Iris pigment epithelial cell (primary cell): ENCODE data around the gene TBC1D19.

ENCODE experiments used
- DNase-seq: peaks from one replicate; pipeline ENCODE4 v3.0.0-alpha.2; 2011; ENCODE audit warnings: low read depth

Gene TBC1D19

DNA sequence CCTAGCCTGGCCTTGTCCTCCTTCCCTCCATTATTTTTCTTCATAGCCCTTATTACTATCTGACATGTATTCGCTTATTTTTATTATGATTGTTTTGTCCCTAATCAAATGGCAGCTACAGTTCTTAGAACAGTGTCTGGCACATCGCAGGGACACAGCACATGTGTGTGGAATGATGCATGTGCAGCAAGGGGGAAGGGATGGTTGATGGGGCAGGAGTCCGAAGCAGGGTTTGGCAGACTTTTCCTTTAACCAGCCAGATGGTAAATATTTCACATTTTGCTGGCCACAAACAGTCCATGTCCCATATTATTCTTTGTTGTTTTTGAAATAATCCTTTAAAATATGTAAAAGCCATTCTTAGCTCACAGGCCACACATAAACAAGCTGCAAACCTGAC, 148.5 kb downstream of the TBC1D19 start:
- no peak for DNase-seq

DNA sequence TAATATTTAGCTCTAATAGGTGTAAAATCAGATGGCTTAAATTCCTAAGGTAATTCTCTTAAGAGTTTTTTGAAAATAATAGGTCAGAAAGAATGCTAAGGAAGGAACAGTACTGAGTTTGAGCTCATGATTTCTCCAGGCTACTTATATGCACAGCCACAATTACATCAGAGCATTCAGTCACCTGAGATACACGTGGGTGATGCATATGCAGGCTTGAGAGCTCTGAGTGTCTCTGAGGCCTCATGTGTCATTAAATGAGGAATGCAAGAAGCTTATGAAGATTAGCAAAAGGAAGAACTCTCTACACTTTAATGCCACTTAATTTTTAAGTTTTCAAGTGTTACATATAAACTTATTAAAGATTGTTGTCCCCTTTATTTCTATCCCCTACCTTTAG, 152.7 kb downstream of the TBC1D19 start:
- DNase-seq = peak; percentile 60

DNA sequence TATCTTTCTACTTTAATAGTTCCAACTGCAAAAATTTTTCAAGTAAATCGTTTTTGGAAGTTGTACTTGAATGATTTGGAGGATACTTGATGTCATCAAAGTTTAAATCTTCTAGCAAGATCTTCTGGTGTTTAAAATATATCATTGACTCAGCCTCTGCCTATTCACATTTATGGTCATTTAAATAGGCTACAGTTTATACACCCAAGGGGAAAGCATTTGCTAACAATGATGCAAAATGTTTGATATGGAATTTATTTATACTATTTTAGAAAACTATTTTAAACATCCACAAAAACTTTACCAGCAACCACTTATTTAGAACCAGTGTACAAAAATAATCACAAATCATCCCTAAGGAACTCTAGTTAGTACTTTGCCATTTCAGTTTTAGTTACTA, 153.5 kb downstream of the TBC1D19 start:
- DNase-seq = no peak

DNA sequence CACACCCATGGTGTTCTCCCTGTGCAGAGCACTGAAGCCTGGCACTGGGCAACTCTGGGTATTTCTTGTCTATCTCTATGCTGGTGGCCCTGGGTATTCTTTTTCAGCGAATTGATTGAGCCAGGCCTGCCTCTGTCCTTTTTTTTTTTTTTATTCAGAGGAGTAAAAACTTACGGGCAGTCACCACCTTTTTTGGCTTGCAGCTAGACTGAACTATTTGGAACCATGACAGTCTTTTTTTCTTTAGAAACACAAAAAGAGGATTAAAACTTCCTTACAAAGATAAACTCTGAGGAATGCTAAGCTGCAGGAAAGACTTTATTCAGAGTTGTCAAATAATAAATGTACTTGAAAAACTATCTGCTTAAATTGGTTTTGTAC, 157.6 kb downstream of the TBC1D19 start:
- peak; percentile 45 for DNase-seq

DNA sequence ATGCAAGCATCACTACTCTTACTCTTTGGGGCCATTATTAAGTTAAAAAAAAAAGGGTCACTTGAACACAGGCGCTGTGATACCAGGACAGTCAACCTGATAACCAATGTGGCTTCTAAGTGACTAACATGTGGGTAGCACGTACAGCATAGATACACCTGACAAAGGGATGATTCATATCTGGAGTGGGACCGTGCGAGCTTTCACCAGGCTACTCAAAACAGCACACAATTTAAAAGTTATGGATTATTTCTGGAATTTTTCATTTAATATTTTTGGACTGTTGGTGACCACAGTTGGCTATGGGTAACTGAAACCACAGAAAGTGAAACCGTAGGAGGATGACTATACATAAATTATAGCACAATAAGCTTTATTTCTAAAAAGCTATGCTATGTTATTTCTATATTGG, 162.9 kb downstream of the TBC1D19 start:
- no peak for DNase-seq

DNA sequence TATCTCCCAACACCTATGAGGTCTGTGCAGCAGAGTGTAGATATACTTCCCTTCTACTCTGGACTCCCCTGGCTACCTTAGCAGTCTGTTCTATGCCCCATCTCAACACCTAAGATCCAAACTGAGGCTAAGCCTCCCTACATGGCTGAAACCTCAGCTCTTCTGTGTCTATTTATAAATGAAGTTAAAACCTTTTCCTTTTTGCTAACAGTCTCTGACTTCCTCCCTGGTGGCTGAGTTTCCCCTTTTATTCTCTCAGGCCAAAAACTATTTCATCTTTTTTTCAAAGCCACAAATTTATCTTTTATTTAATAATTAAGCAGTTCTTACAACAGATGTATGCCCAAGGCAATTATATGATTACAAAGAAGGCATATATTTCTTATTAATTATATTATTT, 164.9 kb downstream of the TBC1D19 start:
- no peak for DNase-seq

DNA sequence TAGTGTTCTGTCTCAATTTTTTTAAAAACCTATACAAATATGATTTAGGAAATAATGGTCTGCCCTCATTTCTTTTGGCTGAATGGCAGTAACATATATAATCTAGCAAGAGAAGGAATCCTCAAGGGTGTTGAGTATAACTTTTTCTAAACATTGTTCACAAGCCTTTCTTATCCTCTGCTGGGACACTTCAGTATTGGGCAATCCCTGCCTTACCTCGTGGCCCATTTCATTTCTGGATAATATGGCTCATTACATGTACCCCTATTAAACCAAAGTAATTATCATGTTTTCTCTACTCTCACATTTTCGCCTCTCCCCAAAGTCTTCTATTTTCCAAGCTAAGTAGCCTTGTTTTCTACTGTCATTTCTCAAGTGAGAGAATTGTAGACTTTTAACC, 166.0 kb downstream of the TBC1D19 start:
- no peak for DNase-seq

DNA sequence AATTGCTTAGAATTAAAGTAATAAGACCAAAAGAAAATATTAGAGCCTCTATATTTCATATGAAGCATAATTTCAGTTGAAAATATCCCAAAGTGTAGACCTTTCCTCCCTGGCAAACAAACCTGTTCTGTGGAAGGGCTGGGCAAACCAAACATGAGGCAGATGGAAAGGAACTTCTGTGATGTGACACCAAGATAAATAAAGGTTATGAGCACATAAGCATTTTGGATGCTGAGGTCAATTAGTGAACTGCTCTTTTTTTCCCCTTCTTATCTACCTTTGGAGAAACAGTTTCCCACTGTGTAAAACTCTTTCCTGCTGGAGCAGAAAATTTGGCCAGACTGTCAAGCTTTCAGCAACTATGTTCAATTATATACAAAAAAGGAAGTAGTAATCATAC, 167.1 kb downstream of the TBC1D19 start:
- DNase-seq = no peak

DNA sequence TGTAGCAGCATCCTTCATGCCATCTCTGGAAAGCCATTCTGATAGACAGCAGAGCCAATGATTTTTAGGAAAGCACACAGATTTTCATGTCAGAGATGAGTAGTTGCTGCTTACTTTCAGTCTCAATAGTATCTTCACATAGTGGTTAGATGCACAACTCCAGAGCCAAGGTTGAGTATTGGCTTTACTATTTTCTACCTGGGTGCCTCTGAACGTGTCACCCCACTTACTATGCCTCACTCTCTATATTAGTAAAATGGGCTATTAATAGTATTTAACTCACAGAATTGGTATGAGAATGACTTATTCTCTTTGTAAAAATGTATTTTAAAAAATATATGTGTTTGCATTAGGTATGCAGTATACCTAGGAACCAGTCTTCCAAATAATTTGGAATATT, 168.0 kb downstream of the TBC1D19 start:
- DNase-seq = no peak

DNA sequence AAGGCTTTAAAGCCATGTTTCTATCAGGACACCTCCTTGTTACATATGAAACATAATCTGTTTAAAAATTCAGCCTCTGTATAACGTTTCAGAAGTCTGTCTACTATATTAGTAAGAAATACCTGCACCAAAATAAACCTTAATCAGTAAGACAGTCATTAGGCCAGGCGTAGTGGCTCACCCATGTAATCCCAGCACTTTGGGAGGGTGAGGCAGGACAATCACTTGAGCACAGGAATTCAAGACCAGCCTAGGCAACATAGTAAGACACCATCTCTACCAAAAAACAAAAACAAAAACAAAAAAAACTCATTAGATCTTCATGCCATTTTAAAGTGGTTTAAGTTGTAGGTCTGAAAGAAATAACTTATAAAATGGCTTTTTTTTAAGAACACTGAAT, 169.3 kb downstream of the TBC1D19 start:
- no peak for DNase-seq

DNA sequence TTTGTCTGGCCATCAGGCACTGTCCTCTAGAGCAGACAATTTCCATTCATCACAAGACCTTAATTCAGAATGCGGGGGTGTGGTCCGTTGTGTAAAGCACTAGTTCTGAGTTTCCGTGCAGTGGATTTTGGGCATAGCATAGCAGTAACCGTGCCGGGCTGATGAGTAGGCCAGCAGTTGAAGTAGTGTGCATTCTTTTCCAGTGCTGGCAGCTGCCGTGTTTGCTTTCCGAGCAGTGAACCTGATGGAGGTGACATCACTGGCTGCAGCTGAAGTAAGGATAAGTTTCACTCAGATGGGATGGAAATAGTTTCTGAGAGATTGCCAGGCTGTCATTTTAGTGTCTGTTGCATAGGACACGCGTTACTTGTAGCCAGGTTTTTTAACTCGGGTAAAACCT, 169.7 kb downstream of the TBC1D19 start:
- peak; percentile 81 for DNase-seq

DNA sequence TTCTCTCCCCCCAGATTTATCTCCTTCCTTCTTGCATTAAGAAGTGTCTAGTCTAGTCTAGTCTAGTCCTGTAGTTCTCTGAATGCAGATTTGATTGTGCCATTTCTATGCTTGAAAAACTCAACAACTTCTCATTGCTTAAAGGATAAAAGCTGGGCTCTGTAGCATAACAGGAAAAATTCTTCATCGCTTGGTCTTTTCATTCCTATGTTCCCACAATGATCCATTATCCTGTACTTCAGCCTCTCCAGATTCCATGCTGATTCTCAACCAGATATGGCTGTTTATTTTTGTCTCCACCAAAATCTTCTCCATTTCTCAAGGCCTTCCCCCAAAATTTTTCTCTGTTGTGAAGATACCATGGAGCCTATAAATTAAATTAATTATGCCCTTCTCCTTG, 173.9 kb downstream of the TBC1D19 start:
- DNase-seq = no peak

DNA sequence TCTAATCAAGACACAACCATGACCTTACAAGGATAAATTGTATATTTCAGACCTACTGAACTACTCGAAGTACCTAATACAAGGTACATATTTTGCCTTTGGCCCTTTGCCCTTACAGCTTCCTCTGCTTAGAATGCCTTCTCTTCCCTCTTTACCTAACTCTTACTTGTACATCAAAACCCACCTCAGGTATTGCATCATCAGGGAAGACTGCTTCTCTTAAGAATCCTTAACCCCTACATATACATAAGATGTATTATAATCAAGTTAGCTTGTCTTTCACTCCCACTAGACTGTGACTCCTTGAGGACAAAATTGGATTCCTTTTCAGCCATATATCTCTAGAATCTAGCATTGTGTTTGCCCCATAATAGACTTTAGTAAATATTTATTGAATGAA, 175.0 kb downstream of the TBC1D19 start:
- no peak for DNase-seq

DNA sequence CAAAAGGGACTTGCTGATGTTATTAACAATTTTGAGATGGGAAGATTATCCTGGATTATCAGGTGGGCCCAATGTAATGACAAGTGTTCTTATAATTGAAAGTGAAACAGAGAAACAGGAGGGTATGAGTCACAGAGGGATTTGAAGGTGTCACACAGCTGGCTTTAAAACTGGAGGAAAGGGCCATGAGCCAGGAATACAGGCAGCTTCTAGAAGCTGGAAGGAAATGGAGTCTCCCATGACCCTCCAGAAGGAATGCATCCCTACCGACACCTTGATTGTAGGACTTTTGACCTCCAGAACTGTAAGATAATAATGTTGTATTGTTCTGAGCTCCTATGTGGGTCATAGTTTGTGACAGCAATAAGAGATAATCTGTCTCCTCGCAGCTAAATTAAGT, 178.8 kb downstream of the TBC1D19 start:
- peak; percentile 61 for DNase-seq

DNA sequence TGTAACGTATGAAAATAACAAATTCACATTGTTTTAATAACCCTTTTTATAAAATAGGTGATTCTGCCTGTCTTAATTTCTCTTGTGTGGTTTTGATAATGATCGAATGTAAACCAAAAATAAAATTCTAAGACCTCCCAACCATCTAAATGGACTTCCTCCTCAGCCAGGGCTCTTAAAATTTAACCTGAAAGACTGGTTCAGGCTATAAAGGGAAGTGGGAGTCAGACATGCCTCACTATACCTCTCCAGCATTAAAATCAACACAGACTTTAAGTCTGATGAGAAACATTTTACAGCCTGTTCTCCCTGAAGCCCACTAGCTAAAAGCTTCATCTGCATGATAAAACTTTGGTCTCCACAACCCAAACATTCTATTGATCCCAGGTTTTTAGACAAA, 179.2 kb downstream of the TBC1D19 start:
- no peak for DNase-seq

DNA sequence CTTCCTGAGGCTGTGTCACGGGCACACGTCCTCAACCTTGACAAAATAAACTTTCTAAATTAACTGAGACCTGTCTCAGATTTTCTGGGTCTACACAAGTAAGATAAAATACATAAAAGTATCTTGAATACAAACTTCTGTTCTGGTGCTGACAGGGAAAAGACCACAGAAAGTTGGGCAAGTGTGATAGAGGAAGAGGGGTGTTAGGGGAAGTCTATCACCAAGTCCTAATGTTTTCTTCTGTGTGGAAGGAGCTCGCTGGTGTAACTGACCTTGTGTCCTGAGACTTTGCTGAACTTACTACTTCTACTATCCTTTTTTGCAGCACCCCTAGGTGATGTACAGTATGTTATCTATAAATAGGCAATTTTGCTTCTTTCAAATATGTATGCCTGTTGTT, 179.8 kb downstream of the TBC1D19 start:
- DNase-seq = no peak

DNA sequence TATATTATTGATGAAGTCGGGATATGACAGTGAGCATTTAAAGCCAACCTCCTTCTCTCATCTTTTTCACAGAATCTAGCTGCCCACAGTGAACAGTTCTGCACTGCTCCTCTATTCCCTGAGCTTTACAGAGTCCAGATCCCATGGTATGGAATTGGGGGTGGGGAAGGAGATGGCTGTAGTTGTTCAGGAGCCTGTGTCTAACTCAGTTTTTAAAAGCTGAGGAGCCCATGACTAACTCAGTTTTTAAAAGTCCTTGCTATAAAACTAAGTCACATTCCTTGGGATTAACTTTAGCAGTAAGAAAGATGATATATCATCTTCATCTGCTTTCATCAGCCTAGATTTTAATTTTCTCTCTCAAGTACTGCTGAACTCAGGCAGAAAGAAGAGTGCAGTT, 180.3 kb downstream of the TBC1D19 start:
- DNase-seq = no peak

DNA sequence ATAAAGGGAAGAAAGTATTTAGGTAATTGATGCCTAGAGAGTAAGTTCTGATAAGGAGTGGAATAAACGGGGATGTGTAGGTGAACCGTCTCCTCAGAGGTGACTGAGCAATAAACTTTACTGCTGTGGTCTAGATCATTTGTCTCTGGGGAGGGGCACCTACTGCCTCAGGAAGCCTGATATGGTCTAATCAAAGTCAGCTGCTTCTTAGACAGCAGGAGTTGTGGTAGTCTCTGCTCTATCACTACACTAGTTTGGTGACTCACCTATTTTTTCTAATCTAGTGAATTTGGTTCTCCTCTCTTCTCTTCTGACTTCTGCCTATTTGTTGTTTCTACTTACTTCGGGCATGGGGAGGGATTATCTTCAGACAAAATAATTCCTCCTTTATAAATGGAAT, 181.6 kb downstream of the TBC1D19 start:
- peak; percentile 24 for DNase-seq

DNA sequence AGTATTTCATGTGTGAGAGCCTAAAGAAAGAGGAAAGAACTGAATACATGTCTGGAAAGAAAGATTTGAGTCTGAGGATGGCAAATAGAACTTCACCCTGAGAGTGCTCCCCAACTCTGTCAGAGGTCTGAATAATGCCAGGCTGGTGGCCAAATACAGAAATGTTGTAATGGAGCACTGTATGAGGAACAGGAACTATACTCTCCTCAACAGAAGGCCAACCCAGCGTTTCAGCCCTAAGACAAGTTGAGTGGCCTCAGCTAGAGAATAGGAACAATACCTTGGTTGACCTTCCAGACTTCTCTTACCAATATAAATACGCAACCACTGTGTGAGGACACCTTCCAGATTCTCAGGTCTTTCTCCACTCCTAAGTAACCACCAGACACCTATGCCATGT, 182.3 kb downstream of the TBC1D19 start:
- no peak for DNase-seq

DNA sequence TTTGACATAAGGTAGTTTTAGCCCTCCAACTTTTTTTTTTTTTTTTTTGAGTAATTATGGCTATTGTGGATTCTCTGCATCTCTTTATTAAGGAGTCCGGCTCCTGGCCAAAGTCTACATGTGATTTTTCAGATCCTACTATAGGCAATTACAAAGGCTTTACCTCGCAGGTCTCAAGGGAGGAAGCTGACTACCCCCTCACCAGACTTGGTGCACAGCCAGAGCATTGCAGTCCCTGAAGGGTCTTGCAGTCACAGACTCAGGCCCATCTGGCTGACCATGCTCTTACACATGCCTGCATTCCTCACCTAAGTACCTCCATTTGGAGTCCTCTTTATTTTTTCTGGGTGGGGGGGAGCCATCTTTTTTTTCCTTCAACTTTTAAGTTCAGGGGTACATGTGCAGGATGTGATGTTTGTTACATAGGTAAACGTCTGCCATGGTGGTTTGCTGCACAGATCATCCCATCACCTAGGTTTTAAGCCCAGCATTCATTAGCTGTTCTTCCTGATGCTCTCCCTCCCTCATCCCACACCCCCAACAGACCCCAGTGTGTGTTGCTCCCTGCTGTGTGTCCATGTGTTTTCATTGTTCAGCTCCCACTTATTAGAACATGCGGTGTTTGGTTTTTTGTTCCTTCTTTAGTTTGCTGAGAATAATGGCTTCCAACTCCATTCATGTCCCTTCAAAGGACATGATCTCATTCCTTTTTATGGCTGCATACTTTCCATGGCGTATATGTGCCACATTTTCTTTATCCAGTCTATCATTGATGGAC, 188.4 kb downstream of the TBC1D19 start:
- no peak for DNase-seq

DNA sequence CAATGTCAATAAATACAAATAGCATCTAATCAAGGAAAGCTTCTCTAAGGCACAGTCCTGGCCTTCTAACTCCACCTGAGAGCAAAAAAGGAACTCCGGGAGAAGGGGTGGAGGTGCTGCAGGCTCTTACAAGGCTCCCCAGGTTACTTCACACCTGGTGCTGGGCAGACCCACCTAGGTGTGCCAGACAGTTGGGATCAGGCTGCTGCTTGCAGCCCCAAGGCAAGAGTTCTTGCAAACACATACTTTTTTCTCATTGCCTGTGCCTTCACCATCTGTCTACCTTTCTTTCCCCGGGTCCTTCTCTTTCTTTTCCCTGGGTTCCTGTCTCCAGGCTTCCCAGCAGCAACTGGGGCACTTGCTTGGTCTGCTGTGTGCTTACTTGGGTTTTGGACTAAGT, 195.3 kb downstream of the TBC1D19 start:
- DNase-seq = no peak

DNA sequence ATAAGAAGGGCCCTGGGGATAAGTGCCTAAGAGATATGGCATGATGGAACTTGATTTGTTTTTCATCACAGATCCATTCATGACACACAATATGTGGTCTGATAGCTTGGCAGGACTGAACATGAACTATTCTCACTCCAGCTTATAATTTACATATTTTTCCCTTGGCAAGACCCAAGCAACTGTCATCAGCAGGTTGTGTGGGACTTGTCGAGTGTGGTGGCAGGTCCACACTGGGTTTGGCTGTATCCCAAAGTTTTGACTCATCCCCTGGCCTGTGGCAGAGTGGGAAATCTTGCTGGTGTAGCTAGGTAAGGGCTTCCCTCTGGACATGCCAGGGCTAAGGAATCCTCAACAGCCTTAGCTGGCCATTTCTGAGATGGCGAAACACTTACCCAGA, 195.8 kb downstream of the TBC1D19 start:
- peak; percentile 17 for DNase-seq

DNA sequence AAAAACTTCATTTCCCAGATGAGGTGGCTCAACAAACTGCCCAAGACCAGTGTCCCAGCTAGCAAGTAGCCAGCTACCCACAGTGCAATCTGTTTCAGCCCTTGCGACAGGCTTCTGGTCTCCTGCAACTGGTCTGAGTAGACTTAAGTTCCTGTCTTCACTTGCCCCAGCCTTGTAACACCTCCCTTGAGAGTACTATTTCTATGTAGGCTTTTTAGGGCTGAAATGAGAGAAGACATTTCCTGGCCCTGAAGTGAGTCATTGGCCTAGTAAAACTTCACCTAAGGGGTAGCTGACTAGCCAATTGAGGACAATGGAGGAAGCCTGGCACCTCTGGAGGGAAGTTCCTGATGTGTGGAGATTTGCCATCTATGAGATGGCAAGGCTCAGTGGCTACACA, 196.7 kb downstream of the TBC1D19 start:
- DNase-seq = peak; percentile 61

DNA sequence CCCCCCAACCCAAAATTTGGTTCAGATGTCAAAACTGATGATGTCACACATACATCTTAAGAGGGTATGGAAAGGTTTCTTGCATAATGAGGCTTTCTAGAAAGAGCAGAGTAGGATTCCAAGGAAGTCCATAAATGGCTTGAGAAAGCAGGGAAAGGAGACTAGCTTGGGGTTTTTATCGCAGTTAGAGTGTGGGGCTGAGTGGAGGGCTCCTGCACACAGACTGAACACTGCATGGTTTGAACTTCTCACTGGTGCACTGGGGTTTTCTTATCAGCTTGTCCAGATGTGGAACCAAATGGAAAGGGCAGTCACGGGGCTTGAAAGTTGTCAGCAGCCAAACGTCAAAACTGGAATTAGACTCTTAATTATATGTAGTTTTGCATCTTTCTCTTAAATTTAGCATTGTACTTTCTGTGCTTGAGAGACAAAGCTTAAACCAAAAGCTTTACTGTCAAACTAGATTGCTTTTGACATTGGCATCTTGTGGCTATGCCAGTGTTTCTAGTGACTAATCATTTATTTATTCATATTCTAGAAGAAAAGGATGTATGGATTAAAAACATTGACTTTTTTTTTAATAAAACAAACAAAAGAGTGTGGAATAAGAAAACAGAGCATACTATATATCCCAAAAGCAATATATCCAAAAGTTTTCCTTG, 198.4 kb downstream of the TBC1D19 start:
- no peak for DNase-seq
